Panc1 (cell line): ENCODE data around the gene IRF7.

ENCODE experiments used
- CTCF ChIP-seq: fragments of 450-650 bp; IDR thresholded peaks from 2 replicates; pipeline ENCODE4 v1.5.1; 2017; ENCODE audit warnings: mild to moderate bottlenecking
- POLR2AphosphoS5 ChIP-seq: IDR thresholded peaks from 2 replicates; pipeline ENCODE4 v1.6.1; 2012; ENCODE audit warnings: mild to moderate bottlenecking, low read depth, low read length, moderate library complexity
- SIN3A ChIP-seq: IDR thresholded peaks from 2 replicates; pipeline ENCODE4 v1.6.1; 2012; ENCODE audit warnings: low read depth, mild to moderate bottlenecking, low read length, moderate library complexity, borderline replicate concordance; ENCODE audit not compliant: insufficient read depth

- TF ChIP-seq CTCF = no peak
- TF ChIP-seq POLR2AphosphoS5 = no peak
- TF ChIP-seq SIN3A = no peak
Measured at GRCh38 chr11:646214-646613, 30.5 kb upstream of the IRF7 start.
